H9 (cell line): Measurements from ENCODE around the gene SPRED1. TPM values are rescaled to one million over a fixed set of nuclear protein-coding genes. Genes with fewer than 3 reads are reported as not detected.

Source experiments
- DNase-seq: peaks from one replicate; pipeline ENCODE4 v3.0.0-alpha.2; 2017
- H2AFZ ChIP-seq: one replicate; pipeline ENCODE4 v1.6.1; 2013; ENCODE audit warnings: mild to moderate bottlenecking, low read length, control low read depth, moderate library complexity
- H2AK5ac ChIP-seq: 2 replicates; pipeline ENCODE4 v1.6.1; 2013; ENCODE audit warnings: low read length, control low read depth, mixed read lengths; ENCODE audit not compliant: insufficient read length
- H2BK120ac ChIP-seq: one replicate; pipeline ENCODE4 v1.6.1; 2013; ENCODE audit warnings: low read depth, mild to moderate bottlenecking, low read length, control low read depth, inconsistent platforms; ENCODE audit not compliant: poor library complexity, severe bottlenecking
- H2BK12ac ChIP-seq: 2 replicates; pipeline ENCODE4 v1.6.1; 2013; ENCODE audit warnings: low read length, control low read depth, mixed read lengths, low read depth; ENCODE audit not compliant: insufficient read length
- H2BK15ac ChIP-seq: 2 replicates; pipeline ENCODE4 v1.6.1; 2013; ENCODE audit warnings: low read depth, low read length, control low read depth
- H2BK20ac ChIP-seq: one replicate; pipeline ENCODE4 v1.6.1; 2013; ENCODE audit warnings: low read depth, mild to moderate bottlenecking, low read length, control low read depth, inconsistent platforms; ENCODE audit not compliant: poor library complexity, severe bottlenecking
- H2BK5ac ChIP-seq: 2 replicates; pipeline ENCODE4 v1.6.1; 2013; ENCODE audit warnings: low read length, control low read depth, mixed read lengths; ENCODE audit not compliant: insufficient read length
- H3K14ac ChIP-seq: 2 replicates; pipeline ENCODE4 v1.6.1; 2013; ENCODE audit warnings: low read length, control low read depth; ENCODE audit not compliant: insufficient read depth
- H3K18ac ChIP-seq: 2 replicates; pipeline ENCODE4 v1.6.1; 2013; ENCODE audit warnings: low read depth, mild to moderate bottlenecking, mixed read lengths, low read length, control low read depth; ENCODE audit not compliant: insufficient read length
- H3K23ac ChIP-seq: 2 replicates; pipeline ENCODE4 v1.6.1; 2013; ENCODE audit warnings: low read length, control low read depth, mixed read lengths, low read depth; ENCODE audit not compliant: insufficient read length
- H3K23me2 ChIP-seq: 2 replicates; pipeline ENCODE4 v1.6.1; 2013; ENCODE audit warnings: low read depth, mild to moderate bottlenecking, mixed read lengths, low read length, control low read depth; ENCODE audit not compliant: insufficient read length, poor library complexity, severe bottlenecking
- H3K27ac ChIP-seq: 2 replicates; pipeline ENCODE4 v1.5.1; 2013; ENCODE audit warnings: low read length, control low read depth, mixed read lengths, low read depth; ENCODE audit not compliant: insufficient read length
- H3K27me3 ChIP-seq: 2 replicates; pipeline ENCODE4 v1.6.1; 2013; ENCODE audit warnings: low read length, control low read depth, inconsistent platforms; ENCODE audit not compliant: insufficient read depth
- H3K4ac ChIP-seq: 2 replicates; pipeline ENCODE4 v1.6.1; 2013; ENCODE audit warnings: low read depth, mild to moderate bottlenecking, control low read depth, inconsistent platforms, low read length, moderate library complexity
- H3K4me1 ChIP-seq: 2 replicates; pipeline ENCODE4 v1.6.1; 2013; ENCODE audit warnings: low read length, control low read depth, inconsistent platforms; ENCODE audit not compliant: insufficient read depth
- H3K4me2 ChIP-seq: 2 replicates; pipeline ENCODE4 v1.6.1; 2013; ENCODE audit warnings: low read length, control low read depth, mixed read lengths; ENCODE audit not compliant: insufficient read length, insufficient read depth
- H3K56ac ChIP-seq: 2 replicates; pipeline ENCODE4 v1.6.1; 2013; ENCODE audit warnings: low read depth, mild to moderate bottlenecking, mixed read lengths, low read length, control low read depth; ENCODE audit not compliant: insufficient read length
- H3K79me1 ChIP-seq: 2 replicates; pipeline ENCODE4 v1.6.1; 2013; ENCODE audit warnings: low read depth, mild to moderate bottlenecking, moderate library complexity, low read length, control low read depth, inconsistent platforms; ENCODE audit not compliant: insufficient read depth, poor library complexity, severe bottlenecking
- H3K79me2 ChIP-seq: 2 replicates; pipeline ENCODE4 v1.6.1; 2013; ENCODE audit warnings: low read length, control low read depth, inconsistent platforms; ENCODE audit not compliant: insufficient read depth
- H3K9ac ChIP-seq: 2 replicates; pipeline ENCODE4 v1.6.1; 2013; ENCODE audit warnings: low read length, control low read depth, mixed read lengths; ENCODE audit not compliant: insufficient read length; ENCODE audit errors: extremely low read depth
- H3K9me3 ChIP-seq: one replicate; pipeline ENCODE4 v1.6.1; 2013; ENCODE audit warnings: low read depth, low read length, inconsistent platforms; ENCODE audit not compliant: control insufficient read depth
- H3T11ph ChIP-seq: one replicate; pipeline ENCODE4 v1.6.1; 2013; ENCODE audit warnings: mild to moderate bottlenecking, low read length, control low read depth, inconsistent platforms
- H4K20me1 ChIP-seq: one replicate; pipeline ENCODE4 v1.6.1; 2013; ENCODE audit not compliant: control insufficient read depth, insufficient read length, insufficient read depth
- H4K5ac ChIP-seq: 2 replicates; pipeline ENCODE4 v1.6.1; 2013; ENCODE audit warnings: low read depth, mild to moderate bottlenecking, mixed read lengths, low read length, control low read depth; ENCODE audit not compliant: insufficient read length
- H4K8ac ChIP-seq: replicated peaks from 2 replicates; pipeline ENCODE4 v1.6.1; 2013; ENCODE audit warnings: low read length, control low read depth, mixed read lengths, low read depth; ENCODE audit not compliant: insufficient read length
- H4K91ac ChIP-seq: 2 replicates; pipeline ENCODE4 v1.6.1; 2013; ENCODE audit warnings: low read depth, mild to moderate bottlenecking, moderate library complexity, mixed read lengths, low read length, control low read depth; ENCODE audit not compliant: insufficient read length
- H3K27ac Mint-ChIP-seq, 3 experiments: 2 replicates in 2 of 3; 3 replicates in 1 of 3; pipeline ENCODE4 v1.8.0; 2020 to 2021; ENCODE audit warnings: mixed read lengths in 3 of 3, mild to moderate bottlenecking in 1 of 3, moderate library complexity in 1 of 3
- H3K27me3 Mint-ChIP-seq: 2 replicates; pipeline ENCODE4 v1.8.0; 2021; ENCODE audit warnings: low read depth, mild to moderate bottlenecking, moderate library complexity, mixed read lengths
- H3K36me3 Mint-ChIP-seq, 3 experiments: 2 replicates in 2 of 3; 3 replicates in 1 of 3; pipeline ENCODE4 v1.8.0; 2020 to 2021; ENCODE audit warnings: low read depth in 3 of 3, mixed read lengths in 3 of 3; ENCODE audit not compliant: insufficient read depth in 1 of 3
- H3K4me1 Mint-ChIP-seq, 2 experiments: 2 replicates each; pipeline ENCODE4 v1.8.0; 2020; ENCODE audit warnings: mixed read lengths in 2 of 2
- H3K4me3 Mint-ChIP-seq, 2 experiments: 2 replicates in 1 of 2; 3 replicates in 1 of 2; pipeline ENCODE4 v1.8.0; 2020 to 2021; ENCODE audit warnings: mild to moderate bottlenecking in 2 of 2, mixed read lengths in 2 of 2, moderate library complexity in 1 of 2
- H3K9me3 Mint-ChIP-seq, 2 experiments: 2 replicates in 1 of 2; 3 replicates in 1 of 2; pipeline ENCODE4 v1.8.0; 2020; ENCODE audit warnings: mild to moderate bottlenecking in 2 of 2, mixed read lengths in 2 of 2, moderate library complexity in 1 of 2
- WGBS: extraction: QIAGEN DNeasy Blood & Tissue Kit; methylation state at CpG from one replicate; pipeline ENCODE4 v1.1.7; 2013; ENCODE audit warnings: missing lambda C conversion rate, low lambda C conversion rate, mixed read lengths; ENCODE audit not compliant: insufficient read length; ENCODE audit errors: extremely low coverage; 5-methylcytosine and 5-hydroxymethylcytosine counted together
- total RNA-seq: library from RNA; stranded (reverse); gene quantifications from 2 replicates; pipeline ENCODE4 v1.2.1, GENCODE V29; 2021
- TF ChIP-seq, protein P1 (sequence below): fragments of 200-600 bp; sonication (generic); conservative IDR thresholded peaks from 3 replicates; pipeline ENCODE4 v1.8.0; 2021; ENCODE audit warnings: antibody characterized with exemption, mild to moderate bottlenecking

SPRED1 gene
- total RNA-seq, 1 experiment from 2014 or later = 41.0 TPM

DNA sequence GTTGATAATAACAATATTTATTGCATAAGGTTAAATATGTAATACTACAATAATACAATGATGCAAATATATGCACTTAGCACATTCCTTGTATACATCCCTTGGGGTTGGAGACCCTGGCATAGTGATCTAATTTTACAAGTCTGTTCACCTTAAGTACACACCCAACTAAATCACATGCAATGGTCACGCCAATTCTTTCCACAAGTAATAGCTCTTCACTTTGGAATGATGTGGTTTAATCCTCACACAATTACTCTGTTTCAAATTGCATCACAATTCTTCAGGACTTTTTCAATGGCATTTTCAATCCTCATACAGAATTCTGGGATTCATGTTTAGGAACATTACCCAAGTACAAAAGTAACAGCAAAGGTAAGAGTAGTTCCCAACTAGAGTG, 27.3 kb upstream of the SPRED1 start:
- Mint-ChIP-seq H3K36me3 (no peaks in the 10 kb centered on the region), H3K9me3 (no peaks in the 10 kb centered on the region), H3K27ac (no peak overlapping the region), H3K4me1 (peaks cover 9 to 11% of the 10 kb centered on the region in 2 experiments; a peak in 3 of 4 replicates), H3K27me3 (no peaks in the 10 kb centered on the region), H3K4me3 (no peak overlapping the region)
- Histone ChIP-seq H4K5ac (no peak overlapping the region), H3K27me3 (no peaks in the 10 kb centered on the region), H3K56ac (no peak overlapping the region), H4K20me1 (no peaks in the 10 kb centered on the region), H2BK12ac (no peak overlapping the region), H4K8ac (no peak overlapping the region), H3K9me3 (no peaks in the 10 kb centered on the region), H3K14ac (no peak overlapping the region), H3K27ac (no peak overlapping the region), H2BK5ac (no peak overlapping the region), H2AFZ (no peak overlapping the region), H3K9ac (no peak overlapping the region), H3K23me2 (no peaks in the 10 kb centered on the region), H3K4me1 (no peaks in the 10 kb centered on the region), H2BK120ac (no peak overlapping the region), H2AK5ac (no peak overlapping the region), H3K79me2 (no peaks in the 10 kb centered on the region), H2BK20ac (no peak overlapping the region), H3T11ph (no peak overlapping the region), H4K91ac (no peak overlapping the region), H3K23ac (no peak overlapping the region), H2BK15ac (no peak overlapping the region), H3K79me1 (no peaks in the 10 kb centered on the region), H3K4ac (no peak overlapping the region), H3K18ac (no peak overlapping the region), H3K4me2 (no peak overlapping the region)
- TF ChIP-seq, protein P1, sequence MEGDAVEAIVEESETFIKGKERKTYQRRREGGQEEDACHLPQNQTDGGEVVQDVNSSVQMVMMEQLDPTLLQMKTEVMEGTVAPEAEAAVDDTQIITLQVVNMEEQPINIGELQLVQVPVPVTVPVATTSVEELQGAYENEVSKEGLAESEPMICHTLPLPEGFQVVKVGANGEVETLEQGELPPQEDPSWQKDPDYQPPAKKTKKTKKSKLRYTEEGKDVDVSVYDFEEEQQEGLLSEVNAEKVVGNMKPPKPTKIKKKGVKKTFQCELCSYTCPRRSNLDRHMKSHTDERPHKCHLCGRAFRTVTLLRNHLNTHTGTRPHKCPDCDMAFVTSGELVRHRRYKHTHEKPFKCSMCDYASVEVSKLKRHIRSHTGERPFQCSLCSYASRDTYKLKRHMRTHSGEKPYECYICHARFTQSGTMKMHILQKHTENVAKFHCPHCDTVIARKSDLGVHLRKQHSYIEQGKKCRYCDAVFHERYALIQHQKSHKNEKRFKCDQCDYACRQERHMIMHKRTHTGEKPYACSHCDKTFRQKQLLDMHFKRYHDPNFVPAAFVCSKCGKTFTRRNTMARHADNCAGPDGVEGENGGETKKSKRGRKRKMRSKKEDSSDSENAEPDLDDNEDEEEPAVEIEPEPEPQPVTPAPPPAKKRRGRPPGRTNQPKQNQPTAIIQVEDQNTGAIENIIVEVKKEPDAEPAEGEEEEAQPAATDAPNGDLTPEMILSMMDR = no peak
- no CpG with 5 or more reads among the region's 1 CpG for WGBS
- no peak for DNase-seq
